Muscle layer of colon (tissue), 2 donors: ENCODE data around the gene BCL7C.
"Not testable (repeated sequence)": the region's sequence is repeated elsewhere in the genome, so short reads cannot be mapped to it uniquely, and the experiment has no call there.

Source experiments
- H3K27ac ChIP-seq: one replicate; pipeline ENCODE4 v1.7.0; 2013; ENCODE audit warnings: low read depth, mild to moderate bottlenecking, low read length, moderate library complexity
- H3K27me3 ChIP-seq, 2 donors: one replicate each; pipeline ENCODE4 v1.7.0; 2013; ENCODE audit warnings: low read length in 2 of 2, mild to moderate bottlenecking in 2 of 2; ENCODE audit not compliant: insufficient read depth in 2 of 2, control insufficient read depth in 1 of 2
- H3K36me3 ChIP-seq: one replicate; pipeline ENCODE4 v1.7.0; 2013; ENCODE audit warnings: mild to moderate bottlenecking, low read length; ENCODE audit not compliant: insufficient read depth
- H3K4me1 ChIP-seq: one replicate; pipeline ENCODE4 v1.7.0; 2013; ENCODE audit warnings: mild to moderate bottlenecking, low read length; ENCODE audit not compliant: insufficient read depth
- H3K4me3 ChIP-seq, 2 donors: one replicate each; pipeline ENCODE4 v1.7.0; 2013; ENCODE audit warnings: low read length in 2 of 2, low read depth in 1 of 2, mild to moderate bottlenecking in 1 of 2, moderate library complexity in 1 of 2
- H3K9ac ChIP-seq: one replicate; pipeline ENCODE4 v1.7.0; 2013; ENCODE audit warnings: low read length
- H3K9me3 ChIP-seq: one replicate; pipeline ENCODE4 v1.7.0; 2013; ENCODE audit warnings: mild to moderate bottlenecking, low read length
- donor health status: abdominal sarcoma.
- donor health status: Adenocarcinoma of cecum.

Gene BCL7C

GRCh38 chr16:30893744-30894539 lies at the start of gene BCL7C:
Gene BCL7C (minus strand): TSS chr16:30894077. CDS start chr16:30893944, 133 bp downstream.
- peaks cover 14% of the 10 kb centered on the region for H3K36me3 ChIP-seq
- peak within 1 kb of the TSS; percentile 81 for H3K27ac ChIP-seq
- no peaks in the 10 kb centered on the region for H3K9me3 ChIP-seq
- H3K27me3 ChIP-seq, result no peaks in the 10 kb centered on the region
- H3K9ac ChIP-seq, result peak within 1 kb of the TSS; percentile 61
- H3K4me1 ChIP-seq, result peaks cover 38% of the 10 kb centered on the region
- H3K4me3 ChIP-seq, result peak within 1 kb of the TSS; percentile 57 to 62

- Histone ChIP-seq H3K36me3 (peaks cover 20% of the 10 kb centered on the region), H3K4me3 (no peak overlapping the region), H3K9ac (no peak overlapping the region), H3K9me3 (no peaks in the 10 kb centered on the region), H3K4me1 (peaks cover 6% of the 10 kb centered on the region), H3K27ac (no peak overlapping the region), H3K27me3 (no peaks in the 10 kb centered on the region)
These were observed 48.5 kb upstream of the BCL7C start for GRCh38 chr16:30942426-30942806.

GRCh38 chr16:30941600-30942425 lies 47.9 kb upstream of the BCL7C start:
- Histone ChIP-seq H3K36me3 (peaks cover 20% of the 10 kb centered on the region), H3K4me1 (peaks cover 6% of the 10 kb centered on the region), H3K9me3 (no peaks in the 10 kb centered on the region), H3K27ac (no peak overlapping the region), H3K4me3 (no peak overlapping the region), H3K27me3 (no peaks in the 10 kb centered on the region), H3K9ac (no peak overlapping the region)

- H3K4me3 ChIP-seq, H3K9me3 ChIP-seq, H3K4me1 ChIP-seq, H3K9ac ChIP-seq, H3K27ac ChIP-seq, H3K27me3 ChIP-seq: not testable (repeated sequence)
- H3K36me3 ChIP-seq, result peaks cover 17% of the 10 kb centered on the region
These were observed 45.7 kb upstream of the BCL7C start for GRCh38 chr16:30939571-30939970.

- Histone ChIP-seq H3K9ac (no peak overlapping the region), H3K27me3 (no peaks in the 10 kb centered on the region), H3K36me3 (peaks cover 10% of the 10 kb centered on the region), H3K4me3 (no peak overlapping the region), H3K4me1 (peaks cover 6% of the 10 kb centered on the region), H3K27ac (no peak overlapping the region), H3K9me3 (no peaks in the 10 kb centered on the region)
These were observed 43.8 kb upstream of the BCL7C start for GRCh38 chr16:30937692-30938091.

- H3K4me1 ChIP-seq, result no peaks in the 10 kb centered on the region
- no peaks in the 10 kb centered on the region for H3K27me3 ChIP-seq
- H3K36me3 ChIP-seq, result peaks cover 15% of the 10 kb centered on the region
- H3K9ac ChIP-seq, result no peak overlapping the region
- no peak overlapping the region for H3K4me3 ChIP-seq
- H3K27ac ChIP-seq, result no peak overlapping the region
- H3K9me3 ChIP-seq, result no peaks in the 10 kb centered on the region
These were observed 41.1 kb upstream of the BCL7C start for GRCh38 chr16:30934827-30935557.

GRCh38 chr16:30931068-30931650 lies 37.3 kb upstream of the BCL7C start:
- H3K36me3 ChIP-seq, result peaks cover 15% of the 10 kb centered on the region

GRCh38 chr16:30930160-30930571 lies 36.3 kb upstream of the BCL7C start:
- Histone ChIP-seq H3K4me3 (no peak overlapping the region), H3K4me1 (peaks cover 1% of the 10 kb centered on the region), H3K27ac (no peak overlapping the region), H3K36me3 (peaks cover 15% of the 10 kb centered on the region), H3K27me3 (no peaks in the 10 kb centered on the region), H3K9ac (no peak overlapping the region), H3K9me3 (no peaks in the 10 kb centered on the region)

More at GRCh38 chr16:30931068-30931650, 37.3 kb upstream of the BCL7C start:
- Histone ChIP-seq H3K9ac (no peak overlapping the region), H3K4me3 (no peak overlapping the region), H3K27ac (no peak overlapping the region), H3K27me3 (no peaks in the 10 kb centered on the region), H3K9me3 (no peaks in the 10 kb centered on the region), H3K4me1 (no peaks in the 10 kb centered on the region)

- H3K27me3 ChIP-seq, result no peaks in the 10 kb centered on the region
These were observed 35.3 kb upstream of the BCL7C start for GRCh38 chr16:30929167-30929566.

GRCh38 chr16:30928390-30928789 lies 34.5 kb upstream of the BCL7C start:
- H3K27ac ChIP-seq, result no peak overlapping the region
- H3K27me3 ChIP-seq, result no peaks in the 10 kb centered on the region
- peaks cover 9% of the 10 kb centered on the region for H3K4me1 ChIP-seq
- H3K9me3 ChIP-seq, result no peaks in the 10 kb centered on the region
- peaks cover 10% of the 10 kb centered on the region for H3K36me3 ChIP-seq
- no peak overlapping the region for H3K9ac ChIP-seq
- H3K4me3 ChIP-seq, result no peak overlapping the region

More at GRCh38 chr16:30929167-30929566, 35.3 kb upstream of the BCL7C start:
- H3K9me3 ChIP-seq, result no peaks in the 10 kb centered on the region
- peaks cover 9% of the 10 kb centered on the region for H3K4me1 ChIP-seq
- no peak overlapping the region for H3K27ac ChIP-seq
- peaks cover 10% of the 10 kb centered on the region for H3K36me3 ChIP-seq
- no peak overlapping the region for H3K4me3 ChIP-seq
- H3K9ac ChIP-seq, result no peak overlapping the region
